ENCODE data around the gene CUBN.
A peak's percentile ranks its signal among the peaks of the same experiment; 100 is the strongest.

Gene CUBN

GRCh38 chr10:16780338-16780880, 349.2 kb downstream of the CUBN start:
- H3K27ac ChIP-seq, result no peak overlapping the region
- no peak for TF ChIP-seq CTCF (conservative IDR thresholded peaks at IDR 0.05)

GRCh38 chr10:16779384-16779915, 350.2 kb downstream of the CUBN start:
- no peak for TF ChIP-seq CTCF (conservative IDR thresholded peaks at IDR 0.05)
- no peak overlapping the region for H3K27ac ChIP-seq

- peak; percentile 77 for TF ChIP-seq CTCF (conservative IDR thresholded peaks at IDR 0.05)
- no peak overlapping the region for H3K27ac ChIP-seq
These were observed 351.9 kb downstream of the CUBN start for GRCh38 chr10:16777473-16778370.

- H3K27ac ChIP-seq, result no peak overlapping the region
- TF ChIP-seq CTCF (conservative IDR thresholded peaks at IDR 0.05), result no peak
These were observed 352.7 kb downstream of the CUBN start for GRCh38 chr10:16776896-16777295.
